DND-41 (cell line): ENCODE data around the gene ROPN1B.
A peak's percentile ranks its signal among the peaks of the same experiment; 100 is the strongest.
"Not testable (repeated sequence)": the region's sequence is repeated elsewhere in the genome, so short reads cannot be mapped to it uniquely, and the experiment has no call there.

Experiments used
- ATAC-seq: fragments of 200-7000 bp; cut with Tn5 transposase; 3 replicates; pipeline ENCODE4 v1.9.1; 2021; ENCODE audit warnings: low read depth; ENCODE audit not compliant: insufficient read depth
- DNase-seq: peaks from one replicate; pipeline ENCODE4 v3.0.0-alpha.2; 2020
- H2AFZ ChIP-seq: 2 replicates; pipeline ENCODE4 v1.6.0; 2012; ENCODE audit warnings: low read depth, low read length
- H3K27ac ChIP-seq: 2 replicates; pipeline ENCODE4 v1.5.1; 2012; ENCODE audit warnings: low read length, inconsistent platforms
- H3K27me3 ChIP-seq: fragments of 200-600 bp; sonication (generic); 2 replicates; pipeline ENCODE4 v1.6.0; 2012; ENCODE audit warnings: low read length, mild to moderate bottlenecking, inconsistent platforms; ENCODE audit not compliant: insufficient read depth, poor library complexity
- H3K36me3 ChIP-seq: 2 replicates; pipeline ENCODE4 v1.5.1; 2012; ENCODE audit warnings: low read length, inconsistent platforms; ENCODE audit not compliant: insufficient read depth
- H3K4me1 ChIP-seq: 2 replicates; pipeline ENCODE4 v1.5.1; 2012; ENCODE audit warnings: mild to moderate bottlenecking, low read length; ENCODE audit not compliant: insufficient read depth
- H3K4me2 ChIP-seq: 2 replicates; pipeline ENCODE4 v1.6.0; 2012; ENCODE audit warnings: mild to moderate bottlenecking, moderate library complexity, low read length, inconsistent platforms; ENCODE audit not compliant: insufficient read depth
- H3K4me3 ChIP-seq, 2 experiments: fragments of 200-600 bp in 1 of 2; shearing (Covaris generic) in 1 of 2; 2 replicates each; pipeline ENCODE4 v1.5.1; 2012 to 2016; ENCODE audit warnings: inconsistent platforms in 2 of 2, low read length in 2 of 2, mild to moderate bottlenecking in 2 of 2, low read depth in 1 of 2, moderate library complexity in 1 of 2
- H3K79me2 ChIP-seq: 2 replicates; pipeline ENCODE4 v1.6.0; 2012; ENCODE audit warnings: low read length, inconsistent platforms; ENCODE audit not compliant: insufficient read depth
- H3K9ac ChIP-seq: 2 replicates; pipeline ENCODE4 v1.6.0; 2012; ENCODE audit warnings: low read depth, mild to moderate bottlenecking, inconsistent platforms, low read length, moderate library complexity
- H3K9me3 ChIP-seq: 2 replicates; pipeline ENCODE4 v1.5.1; 2012; ENCODE audit warnings: low read length, moderate library complexity, mild to moderate bottlenecking, inconsistent platforms; ENCODE audit not compliant: insufficient read depth, severe bottlenecking
- H4K20me1 ChIP-seq: 2 replicates; pipeline ENCODE4 v1.6.0; 2012; ENCODE audit warnings: low read length; ENCODE audit not compliant: insufficient read depth
- EZH2 ChIP-seq: IDR thresholded peaks from 3 replicates; pipeline ENCODE4 v1.6.1; 2012; ENCODE audit warnings: borderline replicate concordance, low read depth, mild to moderate bottlenecking, moderate library complexity, low read length, inconsistent platforms; ENCODE audit not compliant: severe bottlenecking
- TF ChIP-seq, protein P1 (sequence below): IDR thresholded peaks from 2 replicates; pipeline ENCODE4 v1.5.1; 2012; ENCODE audit warnings: borderline replicate concordance, low read length, moderate library complexity, mild to moderate bottlenecking; ENCODE audit not compliant: poor library complexity, severe bottlenecking; ENCODE audit errors: extremely low read depth

ROPN1B gene

DNA sequence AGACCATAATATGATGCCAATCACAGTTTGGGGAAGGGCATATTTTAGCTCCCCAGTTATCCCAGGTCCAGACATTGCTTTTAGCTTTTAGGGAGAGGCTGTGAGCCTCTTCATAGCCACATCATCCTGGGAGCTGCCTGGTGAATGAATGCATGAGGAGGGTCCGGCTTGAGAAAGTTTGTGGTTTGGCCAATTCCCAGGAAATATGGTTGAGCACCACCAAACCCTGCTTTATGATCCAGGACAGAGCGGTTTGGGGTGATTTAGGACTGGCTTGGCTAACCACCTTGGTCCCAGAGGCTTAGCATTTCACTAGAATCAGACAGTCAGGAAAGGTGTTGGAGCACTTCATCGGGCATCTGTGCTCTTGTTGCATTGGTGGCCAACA is 7.0 kb downstream of the ROPN1B start:
- H3K9ac ChIP-seq, H3K4me1 ChIP-seq, H3K27me3 ChIP-seq, H3K79me2 ChIP-seq, H4K20me1 ChIP-seq, H3K4me2 ChIP-seq, ATAC-seq, H3K9me3 ChIP-seq, H2AFZ ChIP-seq, H3K27ac ChIP-seq, H3K36me3 ChIP-seq, DNase-seq, H3K4me3 ChIP-seq: not testable (repeated sequence)

DNA sequence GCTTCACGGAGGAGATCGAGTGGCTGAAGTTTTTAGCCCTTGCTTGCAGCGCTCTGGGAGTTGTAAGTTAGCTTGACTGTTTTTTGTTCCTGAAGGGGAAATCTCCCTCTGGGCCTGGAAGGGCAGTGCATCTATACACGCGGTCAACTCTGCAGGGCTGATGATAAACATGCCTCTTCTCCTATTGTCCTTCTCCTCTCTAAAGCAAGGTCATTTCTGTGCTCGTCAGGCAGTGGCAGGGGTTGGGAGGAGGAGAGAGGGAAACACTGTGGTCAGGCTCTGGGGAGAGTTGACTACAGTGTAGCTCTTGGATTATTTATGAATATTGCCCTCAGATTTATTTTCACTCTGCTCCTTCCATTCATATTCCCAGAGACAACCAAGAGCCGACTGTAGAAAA is 8.1 kb downstream of the ROPN1B start:
- H3K36me3 ChIP-seq, H3K4me2 ChIP-seq, H3K9me3 ChIP-seq, ATAC-seq, H3K4me1 ChIP-seq, H3K27me3 ChIP-seq, DNase-seq, H3K4me3 ChIP-seq, H3K79me2 ChIP-seq, H3K9ac ChIP-seq, H2AFZ ChIP-seq, H3K27ac ChIP-seq, H4K20me1 ChIP-seq: not testable (repeated sequence)

DNA sequence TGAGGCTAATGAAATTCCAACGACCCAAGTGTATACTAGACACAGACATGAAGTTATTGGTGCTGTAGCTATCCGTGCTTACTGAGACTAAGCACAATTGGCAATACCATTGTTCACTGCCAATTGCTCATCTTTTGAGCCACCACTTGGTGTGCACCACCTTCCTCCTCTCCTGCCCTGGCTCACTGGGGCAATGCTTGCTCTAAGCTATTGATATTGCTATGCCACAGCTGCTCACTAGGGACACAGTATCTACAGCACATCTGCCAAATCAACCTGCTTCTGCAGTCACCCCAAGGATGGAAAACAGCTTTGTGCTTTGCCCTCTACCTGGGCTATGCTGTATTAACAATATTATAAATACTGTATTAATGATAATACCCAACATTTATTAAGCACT is 16.0 kb downstream of the ROPN1B start:
- not testable (repeated sequence) for H3K79me2 ChIP-seq, H3K9ac ChIP-seq, H3K9me3 ChIP-seq, H3K4me2 ChIP-seq, H3K36me3 ChIP-seq, H3K27ac ChIP-seq, H3K27me3 ChIP-seq, H2AFZ ChIP-seq, H3K4me3 ChIP-seq, H4K20me1 ChIP-seq, H3K4me1 ChIP-seq, DNase-seq
- peak; percentile 54; the same call in 2 of the 3 replicates for ATAC-seq

DNA sequence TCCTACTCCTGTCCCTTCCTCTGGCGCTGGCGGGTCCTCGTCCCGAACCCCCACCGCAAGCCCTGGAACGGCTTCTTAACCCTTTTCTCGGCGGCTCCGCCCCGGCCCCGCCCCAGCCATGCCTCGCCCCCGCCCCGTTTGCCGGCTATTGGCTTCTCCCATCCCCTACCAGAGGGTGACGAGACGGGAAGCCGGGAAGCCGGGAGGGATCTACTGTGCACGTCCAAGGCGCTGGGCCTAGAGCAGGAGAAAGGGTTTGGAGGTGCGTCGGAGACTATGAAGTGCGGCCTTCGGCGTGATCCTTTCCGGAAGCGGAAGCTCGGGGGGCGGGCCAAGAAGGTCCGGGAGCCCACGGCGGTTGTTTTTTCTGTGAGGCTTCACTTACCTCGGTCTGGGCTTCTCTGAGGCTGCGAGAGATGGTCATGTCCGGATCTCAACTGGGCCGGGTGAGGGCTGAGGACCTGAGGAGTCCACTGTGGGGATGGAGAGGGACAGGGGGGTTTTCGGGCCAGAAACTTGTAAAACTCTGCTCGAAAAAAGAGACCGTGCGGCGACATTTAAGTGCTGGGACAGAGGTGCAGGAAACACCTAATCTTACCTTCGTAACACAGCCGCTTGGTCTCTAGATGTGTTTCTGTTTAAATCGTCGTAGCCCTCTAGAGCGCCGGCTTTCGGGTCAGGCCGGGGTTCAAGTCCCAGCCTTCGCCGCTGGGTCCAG is 21.4 kb downstream of the ROPN1B start:
- TF ChIP-seq, protein P1, sequence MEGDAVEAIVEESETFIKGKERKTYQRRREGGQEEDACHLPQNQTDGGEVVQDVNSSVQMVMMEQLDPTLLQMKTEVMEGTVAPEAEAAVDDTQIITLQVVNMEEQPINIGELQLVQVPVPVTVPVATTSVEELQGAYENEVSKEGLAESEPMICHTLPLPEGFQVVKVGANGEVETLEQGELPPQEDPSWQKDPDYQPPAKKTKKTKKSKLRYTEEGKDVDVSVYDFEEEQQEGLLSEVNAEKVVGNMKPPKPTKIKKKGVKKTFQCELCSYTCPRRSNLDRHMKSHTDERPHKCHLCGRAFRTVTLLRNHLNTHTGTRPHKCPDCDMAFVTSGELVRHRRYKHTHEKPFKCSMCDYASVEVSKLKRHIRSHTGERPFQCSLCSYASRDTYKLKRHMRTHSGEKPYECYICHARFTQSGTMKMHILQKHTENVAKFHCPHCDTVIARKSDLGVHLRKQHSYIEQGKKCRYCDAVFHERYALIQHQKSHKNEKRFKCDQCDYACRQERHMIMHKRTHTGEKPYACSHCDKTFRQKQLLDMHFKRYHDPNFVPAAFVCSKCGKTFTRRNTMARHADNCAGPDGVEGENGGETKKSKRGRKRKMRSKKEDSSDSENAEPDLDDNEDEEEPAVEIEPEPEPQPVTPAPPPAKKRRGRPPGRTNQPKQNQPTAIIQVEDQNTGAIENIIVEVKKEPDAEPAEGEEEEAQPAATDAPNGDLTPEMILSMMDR, result no peak
- no peak for TF ChIP-seq EZH2
- Histone ChIP-seq H3K9ac (no peak overlapping the region), H3K27ac (no peak overlapping the region), H3K36me3 (no peaks in the 10 kb centered on the region), H2AFZ (no peak overlapping the region), H4K20me1 (no peaks in the 10 kb centered on the region), H3K79me2 (no peaks in the 10 kb centered on the region), H3K4me3 (no peak overlapping the region), H3K9me3 (no peaks in the 10 kb centered on the region), H3K4me1 (no peaks in the 10 kb centered on the region), H3K27me3 (peaks cover 11% of the 10 kb centered on the region), H3K4me2 (no peak overlapping the region)
- DNase-seq (no peak), ATAC-seq (no peak)

DNA sequence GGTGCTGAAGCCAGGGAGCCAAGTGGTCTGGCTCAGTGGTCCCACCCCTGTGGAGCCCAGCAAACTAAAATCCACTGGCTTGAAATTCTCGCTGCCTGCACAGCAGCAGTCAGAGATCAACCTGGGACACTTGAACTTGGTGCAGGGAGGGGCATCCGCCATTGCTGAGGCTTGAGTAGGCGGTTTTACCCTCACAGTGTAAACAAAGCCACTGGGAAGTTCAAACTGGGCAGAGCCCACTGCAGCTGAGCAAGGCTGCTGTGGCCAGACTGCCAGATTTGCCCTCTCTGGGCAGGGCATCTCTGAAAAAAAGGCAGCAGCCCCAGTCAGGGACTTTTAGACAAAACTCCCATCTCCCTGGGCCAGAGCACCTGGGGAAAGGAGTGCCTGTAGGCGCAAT is 27.8 kb downstream of the ROPN1B start:
- not testable (repeated sequence) for H4K20me1 ChIP-seq, H3K27ac ChIP-seq, H3K79me2 ChIP-seq, H3K27me3 ChIP-seq, H3K36me3 ChIP-seq, ATAC-seq, DNase-seq, H3K9ac ChIP-seq, H3K4me2 ChIP-seq, H2AFZ ChIP-seq, H3K4me1 ChIP-seq, H3K9me3 ChIP-seq, H3K4me3 ChIP-seq
